Jurkat, Clone E6-1 (cell line): ENCODE results near the gene EPHB2.
"Not testable (repeated sequence)": the region's sequence is repeated elsewhere in the genome, so short reads cannot be mapped to it uniquely, and the experiment has no call there.

ENCODE experiments used
- DNase-seq: peaks from one replicate; pipeline ENCODE4 v3.0.0-alpha.2; 2011; ENCODE audit warnings: low read depth, low spot score
- H3K4me3 ChIP-seq: 2 replicates; pipeline ENCODE4 v1.5.1; 2011; ENCODE audit warnings: mild to moderate bottlenecking, low read length, control low read depth, moderate library complexity

EPHB2 gene

GRCh38 chr1:22944346-22945055 is 233.9 kb downstream of the EPHB2 start:
- DNase-seq, result no peak
- no peak overlapping the region for H3K4me3 ChIP-seq

GRCh38 chr1:22945171-22945570 is 234.5 kb downstream of the EPHB2 start:
- not testable (repeated sequence) for DNase-seq, H3K4me3 ChIP-seq

- H3K4me3 ChIP-seq, result no peak overlapping the region
- no peak for DNase-seq
These were observed 239.2 kb downstream of the EPHB2 start for GRCh38 chr1:22949822-22950331.

- no peak overlapping the region for H3K4me3 ChIP-seq
- no peak for DNase-seq
These were observed 241.2 kb downstream of the EPHB2 start for GRCh38 chr1:22951796-22952195.

GRCh38 chr1:22952694-22953056 is 242.0 kb downstream of the EPHB2 start:
- DNase-seq, result no peak
- no peak overlapping the region for H3K4me3 ChIP-seq

- no peak for DNase-seq
- H3K4me3 ChIP-seq, result no peak overlapping the region
These were observed 242.6 kb downstream of the EPHB2 start for GRCh38 chr1:22953057-22953739.

GRCh38 chr1:22953740-22954141 is 243.1 kb downstream of the EPHB2 start:
- no peak overlapping the region for H3K4me3 ChIP-seq

GRCh38 chr1:22955146-22955545 is 244.5 kb downstream of the EPHB2 start:
- no peak for DNase-seq
- H3K4me3 ChIP-seq, result no peak overlapping the region

More at GRCh38 chr1:22953740-22954141, 243.1 kb downstream of the EPHB2 start:
- no peak for DNase-seq

GRCh38 chr1:22957066-22957465 is 246.4 kb downstream of the EPHB2 start:
- no peak for DNase-seq
- no peak overlapping the region for H3K4me3 ChIP-seq

GRCh38 chr1:22958556-22958955 is 247.9 kb downstream of the EPHB2 start:
- H3K4me3 ChIP-seq, result no peak overlapping the region
- DNase-seq, result no peak

- no peak for DNase-seq
- no peak overlapping the region for H3K4me3 ChIP-seq
These were observed 249.1 kb downstream of the EPHB2 start for GRCh38 chr1:22959545-22960360.

- no peak overlapping the region for H3K4me3 ChIP-seq
- no peak for DNase-seq
These were observed 251.9 kb downstream of the EPHB2 start for GRCh38 chr1:22962558-22962957.

- H3K4me3 ChIP-seq, result no peak overlapping the region
- DNase-seq, result no peak
These were observed 252.5 kb downstream of the EPHB2 start for GRCh38 chr1:22963044-22963677.

- no peak overlapping the region for H3K4me3 ChIP-seq
- DNase-seq, result no peak
These were observed 255.7 kb downstream of the EPHB2 start for GRCh38 chr1:22966309-22966708.

- no peak overlapping the region for H3K4me3 ChIP-seq
- DNase-seq, result no peak
These were observed 257.2 kb downstream of the EPHB2 start for GRCh38 chr1:22967833-22968232.

GRCh38 chr1:22969304-22969709 is 258.7 kb downstream of the EPHB2 start:
- no peak for DNase-seq
- H3K4me3 ChIP-seq, result no peak overlapping the region

GRCh38 chr1:22970096-22970495 is 259.5 kb downstream of the EPHB2 start:
- H3K4me3 ChIP-seq, result no peak overlapping the region
- DNase-seq, result no peak
